Neural cell (in vitro differentiated cells): ENCODE results near the gene SELENOO. TPM values are rescaled to one million over a fixed set of nuclear protein-coding genes. Genes with fewer than 3 reads are reported as not detected.

Experiments
- H2AFZ ChIP-seq: fragments of 200-600, 300-800 bp; sonication (generic), shearing (Covaris generic); 2 replicates; pipeline ENCODE4 v1.6.0; 2014; ENCODE audit warnings: low read depth, mild to moderate bottlenecking, antibody characterized with exemption, low read length, moderate library complexity
- H3F3A ChIP-seq: fragments of 200-600 bp; shearing (Covaris generic); 2 replicates; pipeline ENCODE4 v1.6.1; 2016; ENCODE audit warnings: mild to moderate bottlenecking, moderate library complexity, mixed read lengths, antibody characterized with exemption, low read length; ENCODE audit not compliant: insufficient read depth, poor library complexity, severe bottlenecking
- H3K27ac ChIP-seq: fragments of 200-600, 300-800 bp; sonication (generic), shearing (Covaris generic); 2 replicates; pipeline ENCODE4 v1.5.1; 2014; ENCODE audit warnings: mild to moderate bottlenecking, low read length, moderate library complexity
- H3K27me3 ChIP-seq: fragments of 300-800, 200-600 bp; sonication (generic), shearing (Covaris generic); 2 replicates; pipeline ENCODE4 v1.6.0; 2014; ENCODE audit warnings: mild to moderate bottlenecking, low read depth, low read length, moderate library complexity; ENCODE audit not compliant: insufficient read depth
- H3K36me3 ChIP-seq: fragments of 300-800, 200-600 bp; sonication (generic), shearing (Covaris generic); 2 replicates; pipeline ENCODE4 v1.5.1; 2014; ENCODE audit warnings: mild to moderate bottlenecking, antibody characterized with exemption, low read length, moderate library complexity; ENCODE audit not compliant: insufficient read depth
- H3K4me2 ChIP-seq: fragments of 300-800, 200-600 bp; sonication (generic), shearing (Covaris generic); 2 replicates; pipeline ENCODE4 v1.6.0; 2014; ENCODE audit warnings: mild to moderate bottlenecking, low read length
- H3K4me3 ChIP-seq: fragments of 300-800, 200-600 bp; sonication (generic), shearing (Covaris generic); 2 replicates; pipeline ENCODE4 v1.5.1; 2014; ENCODE audit warnings: mild to moderate bottlenecking, low read length, moderate library complexity
- H3K79me2 ChIP-seq: fragments of 200-600 bp; shearing (Covaris generic); replicated peaks from 2 replicates; pipeline ENCODE4 v1.6.0; 2014; ENCODE audit warnings: mild to moderate bottlenecking, low read length, moderate library complexity; ENCODE audit not compliant: insufficient read depth
- H3K9ac ChIP-seq: fragments of 300-800, 200-600 bp; sonication (generic), shearing (Covaris generic); 2 replicates; pipeline ENCODE4 v1.6.1; 2016; ENCODE audit warnings: mild to moderate bottlenecking, low read length, mixed read lengths
- H3K9me2 ChIP-seq: fragments of 200-600 bp; shearing (Covaris generic); 2 replicates; pipeline ENCODE4 v1.6.1; 2016; ENCODE audit warnings: mild to moderate bottlenecking, low read length, mixed read lengths; ENCODE audit not compliant: insufficient read depth
- H3K9me3 ChIP-seq: fragments of 200-600, 300-800 bp; sonication (generic), shearing (Covaris generic); 2 replicates; pipeline ENCODE4 v1.6.1; 2016; ENCODE audit warnings: mild to moderate bottlenecking, mixed run types, low read length, moderate library complexity, mixed read lengths
- H4K20me1 ChIP-seq: fragments of 200-600 bp; shearing (Covaris generic); 2 replicates; pipeline ENCODE4 v1.6.1; 2016; ENCODE audit warnings: mild to moderate bottlenecking, mixed run types; ENCODE audit not compliant: insufficient read depth
- EP300 ChIP-seq: fragments of 450-650 bp; conservative IDR thresholded peaks from 2 replicates; pipeline ENCODE4 v1.6.1; 2014; ENCODE audit warnings: antibody characterized with exemption, mild to moderate bottlenecking, moderate library complexity; ENCODE audit not compliant: poor library complexity, severe bottlenecking
- EZH2 ChIP-seq: fragments of 200-600, 300-800 bp; shearing (Covaris generic), sonication (generic); IDR thresholded peaks from 2 replicates; pipeline ENCODE4 v1.6.1; 2014; ENCODE audit warnings: antibody characterized with exemption, low read length, borderline replicate concordance, mild to moderate bottlenecking; ENCODE audit not compliant: insufficient read depth, poor library complexity, severe bottlenecking
- MXI1 ChIP-seq: fragments of 450-650 bp; conservative IDR thresholded peaks from 2 replicates; pipeline ENCODE4 v1.6.1; 2014; ENCODE audit warnings: antibody characterized with exemption, mild to moderate bottlenecking; ENCODE audit not compliant: poor library complexity, severe bottlenecking
- POLR2AphosphoS5 ChIP-seq: IDR thresholded peaks from 2 replicates; pipeline ENCODE4 v1.6.1; 2012
- RAD21 ChIP-seq: fragments of 450-650 bp; conservative IDR thresholded peaks from 2 replicates; pipeline ENCODE4 v1.6.1; 2014; ENCODE audit warnings: antibody characterized with exemption, mild to moderate bottlenecking, moderate library complexity
- SMC3 ChIP-seq: fragments of 450-650 bp; conservative IDR thresholded peaks from 2 replicates; pipeline ENCODE4 v1.6.1; 2014; ENCODE audit warnings: antibody characterized with exemption, mild to moderate bottlenecking, moderate library complexity; ENCODE audit not compliant: poor library complexity
- TAF1 ChIP-seq: IDR thresholded peaks from 2 replicates; pipeline ENCODE4 v1.6.1; 2012; ENCODE audit warnings: low read depth
- polyA plus RNA-seq: library from polyadenylated mRNA; depleted of rRNA; stranded (reverse); fragments of >200 nt; gene quantifications from 2 replicates; pipeline ENCODE4 v1.2.3, GENCODE V29; 2014
- TF ChIP-seq, protein P1 (sequence below): IDR thresholded peaks from 2 replicates; pipeline ENCODE4 v1.6.1; 2012; ENCODE audit warnings: borderline replicate concordance
- TF ChIP-seq, protein P2 (sequence below): fragments of 450-650 bp; IDR thresholded peaks from 2 replicates; pipeline ENCODE4 v1.5.1; 2014; ENCODE audit warnings: antibody characterized with exemption, mild to moderate bottlenecking, moderate library complexity; ENCODE audit not compliant: poor library complexity, severe bottlenecking

SELENOO gene
- polyA plus RNA-seq, 1 donor from 2014 or later = 42.0 TPM

DNA sequence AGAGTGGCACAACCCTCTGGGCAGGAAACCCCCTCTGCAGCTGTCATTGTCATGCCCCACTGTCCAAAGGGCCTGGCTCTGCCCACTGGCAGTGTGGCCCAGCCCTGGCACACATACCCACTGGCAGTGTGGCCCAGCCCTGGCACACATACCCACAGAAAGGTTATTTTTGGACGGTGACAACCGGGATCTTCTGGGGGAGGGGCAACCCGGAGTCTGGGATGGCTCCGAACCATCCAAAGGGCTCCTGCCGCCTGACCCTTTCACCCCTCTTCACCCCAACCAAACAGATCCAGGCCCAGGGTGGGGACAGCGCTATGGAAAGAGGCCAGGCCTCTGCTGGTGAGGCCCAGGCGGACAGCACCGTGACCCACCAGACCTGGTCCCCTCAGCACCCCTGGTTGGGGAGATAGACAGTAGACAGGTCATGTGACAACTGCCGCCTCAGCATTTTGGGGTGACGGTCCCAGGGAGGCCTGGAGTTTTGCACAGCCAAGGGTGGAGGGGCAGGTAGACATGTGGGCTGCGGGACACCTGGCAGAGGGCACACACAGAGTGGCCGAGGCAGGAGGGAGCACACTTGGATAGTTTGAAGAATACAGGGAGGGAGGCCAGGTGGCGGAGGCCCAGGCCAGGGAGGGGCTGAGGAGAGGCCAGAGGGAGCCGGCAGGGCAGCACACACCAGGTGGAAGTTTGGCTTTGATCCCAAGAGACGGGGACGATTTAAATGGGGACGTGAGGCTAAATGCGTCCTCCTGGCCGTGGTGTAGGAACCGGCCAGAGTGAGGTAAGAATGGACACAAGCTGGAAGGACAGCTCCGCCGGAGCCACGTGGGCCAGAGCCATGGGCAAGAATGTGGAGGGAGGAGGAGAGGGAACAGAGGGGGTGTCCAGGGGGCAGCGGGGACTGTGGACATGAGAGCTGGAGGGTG, 57.8 kb downstream of the SELENOO start:
- Histone ChIP-seq H3K9ac (no peak overlapping the region), H3K27ac (no peak overlapping the region), H3K27me3 (no peaks in the 10 kb centered on the region), H2AFZ (no peak overlapping the region), H3F3A (no peaks in the 10 kb centered on the region), H3K36me3 (no peaks in the 10 kb centered on the region), H3K9me3 (no peaks in the 10 kb centered on the region), H3K4me3 (no peak overlapping the region), H3K4me2 (no peak overlapping the region), H3K9me2 (no peaks in the 10 kb centered on the region), H4K20me1 (no peaks in the 10 kb centered on the region), H3K79me2 (peaks cover 6% of the 10 kb centered on the region)
- TF ChIP-seq EZH2 (no peak), SMC3 (no peak), MXI1 (no peak), EP300 (no peak), RAD21 (no peak), POLR2AphosphoS5 (no peak), TAF1 (no peak)
- TF ChIP-seq, protein P1, sequence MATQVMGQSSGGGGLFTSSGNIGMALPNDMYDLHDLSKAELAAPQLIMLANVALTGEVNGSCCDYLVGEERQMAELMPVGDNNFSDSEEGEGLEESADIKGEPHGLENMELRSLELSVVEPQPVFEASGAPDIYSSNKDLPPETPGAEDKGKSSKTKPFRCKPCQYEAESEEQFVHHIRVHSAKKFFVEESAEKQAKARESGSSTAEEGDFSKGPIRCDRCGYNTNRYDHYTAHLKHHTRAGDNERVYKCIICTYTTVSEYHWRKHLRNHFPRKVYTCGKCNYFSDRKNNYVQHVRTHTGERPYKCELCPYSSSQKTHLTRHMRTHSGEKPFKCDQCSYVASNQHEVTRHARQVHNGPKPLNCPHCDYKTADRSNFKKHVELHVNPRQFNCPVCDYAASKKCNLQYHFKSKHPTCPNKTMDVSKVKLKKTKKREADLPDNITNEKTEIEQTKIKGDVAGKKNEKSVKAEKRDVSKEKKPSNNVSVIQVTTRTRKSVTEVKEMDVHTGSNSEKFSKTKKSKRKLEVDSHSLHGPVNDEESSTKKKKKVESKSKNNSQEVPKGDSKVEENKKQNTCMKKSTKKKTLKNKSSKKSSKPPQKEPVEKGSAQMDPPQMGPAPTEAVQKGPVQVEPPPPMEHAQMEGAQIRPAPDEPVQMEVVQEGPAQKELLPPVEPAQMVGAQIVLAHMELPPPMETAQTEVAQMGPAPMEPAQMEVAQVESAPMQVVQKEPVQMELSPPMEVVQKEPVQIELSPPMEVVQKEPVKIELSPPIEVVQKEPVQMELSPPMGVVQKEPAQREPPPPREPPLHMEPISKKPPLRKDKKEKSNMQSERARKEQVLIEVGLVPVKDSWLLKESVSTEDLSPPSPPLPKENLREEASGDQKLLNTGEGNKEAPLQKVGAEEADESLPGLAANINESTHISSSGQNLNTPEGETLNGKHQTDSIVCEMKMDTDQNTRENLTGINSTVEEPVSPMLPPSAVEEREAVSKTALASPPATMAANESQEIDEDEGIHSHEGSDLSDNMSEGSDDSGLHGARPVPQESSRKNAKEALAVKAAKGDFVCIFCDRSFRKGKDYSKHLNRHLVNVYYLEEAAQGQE = no peak
- TF ChIP-seq, protein P2, sequence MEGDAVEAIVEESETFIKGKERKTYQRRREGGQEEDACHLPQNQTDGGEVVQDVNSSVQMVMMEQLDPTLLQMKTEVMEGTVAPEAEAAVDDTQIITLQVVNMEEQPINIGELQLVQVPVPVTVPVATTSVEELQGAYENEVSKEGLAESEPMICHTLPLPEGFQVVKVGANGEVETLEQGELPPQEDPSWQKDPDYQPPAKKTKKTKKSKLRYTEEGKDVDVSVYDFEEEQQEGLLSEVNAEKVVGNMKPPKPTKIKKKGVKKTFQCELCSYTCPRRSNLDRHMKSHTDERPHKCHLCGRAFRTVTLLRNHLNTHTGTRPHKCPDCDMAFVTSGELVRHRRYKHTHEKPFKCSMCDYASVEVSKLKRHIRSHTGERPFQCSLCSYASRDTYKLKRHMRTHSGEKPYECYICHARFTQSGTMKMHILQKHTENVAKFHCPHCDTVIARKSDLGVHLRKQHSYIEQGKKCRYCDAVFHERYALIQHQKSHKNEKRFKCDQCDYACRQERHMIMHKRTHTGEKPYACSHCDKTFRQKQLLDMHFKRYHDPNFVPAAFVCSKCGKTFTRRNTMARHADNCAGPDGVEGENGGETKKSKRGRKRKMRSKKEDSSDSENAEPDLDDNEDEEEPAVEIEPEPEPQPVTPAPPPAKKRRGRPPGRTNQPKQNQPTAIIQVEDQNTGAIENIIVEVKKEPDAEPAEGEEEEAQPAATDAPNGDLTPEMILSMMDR = no peak

DNA sequence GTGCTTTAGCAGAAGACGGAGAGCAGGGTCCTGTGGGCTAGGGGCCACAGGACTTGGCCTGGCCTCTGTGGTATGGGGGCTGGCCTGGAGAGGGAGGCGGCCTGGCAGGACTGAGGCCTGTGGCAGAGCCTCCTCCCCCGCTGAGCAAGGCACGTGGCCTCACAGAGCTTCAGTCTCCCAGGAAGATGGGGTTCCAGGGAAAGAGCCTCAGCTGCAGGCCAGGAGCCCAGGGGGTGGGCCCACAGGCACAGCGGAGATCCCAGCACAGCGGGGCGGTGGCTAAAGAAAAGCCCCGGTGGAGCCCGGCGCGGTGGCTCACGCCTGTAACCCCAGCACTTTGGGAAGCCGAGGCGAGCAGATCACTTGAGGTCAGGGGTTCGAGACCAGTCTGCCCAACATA, 58.5 kb downstream of the SELENOO start:
- H3K9me3 ChIP-seq = no peaks in the 10 kb centered on the region
- no peak overlapping the region for H3K4me3 ChIP-seq
- peaks cover 6% of the 10 kb centered on the region for H3K79me2 ChIP-seq
- H2AFZ ChIP-seq = no peak overlapping the region
- H3K9me2 ChIP-seq = no peaks in the 10 kb centered on the region
- H3K9ac ChIP-seq = no peak overlapping the region
- TF ChIP-seq MXI1 (no peak), TAF1 (no peak), SMC3 (no peak), EZH2 (no peak), RAD21 (no peak), POLR2AphosphoS5 (no peak), EP300 (no peak)
- TF ChIP-seq, protein P2 = no peak
- TF ChIP-seq, protein P1 = no peak
- no peaks in the 10 kb centered on the region for H3K36me3 ChIP-seq
- no peaks in the 10 kb centered on the region for H4K20me1 ChIP-seq
- no peaks in the 10 kb centered on the region for H3K27me3 ChIP-seq
- H3F3A ChIP-seq = no peaks in the 10 kb centered on the region
- no peak overlapping the region for H3K27ac ChIP-seq
- H3K4me2 ChIP-seq = no peak overlapping the region
